Brain microvascular endothelial cell (primary cell): Measurements from ENCODE around the gene SLC35B2.

Experiments
- DNase-seq: peaks from one replicate; pipeline ENCODE4 v3.0.0-alpha.2; 2020
- H3K27ac ChIP-seq: fragments of 250-450 bp; sonication (Bioruptor Pico); 2 replicates; pipeline ENCODE4 v1.5.1; 2020; ENCODE audit warnings: mild to moderate bottlenecking, moderate library complexity
- H3K27me3 ChIP-seq: fragments of 250-450 bp; sonication (Bioruptor Pico); replicated peaks from 2 replicates; pipeline ENCODE4 v1.5.1; 2020; ENCODE audit warnings: mild to moderate bottlenecking
- H3K36me3 ChIP-seq: fragments of 250-450 bp; sonication (Bioruptor Pico); replicated peaks from 2 replicates; pipeline ENCODE4 v1.5.1; 2020; ENCODE audit warnings: mild to moderate bottlenecking
- H3K4me3 ChIP-seq: 2 replicates; pipeline ENCODE4 v1.5.1; 2011; ENCODE audit warnings: low read depth, mild to moderate bottlenecking, control low read depth, low read length, moderate library complexity
- in situ Hi-C: cut with HindIII; loops from 2 replicates; pipeline ENCODE4 v1.10.0; 2017; ENCODE audit warnings: low sequenced_read_pairs, low pct_ligation_motif_present
- TF ChIP-seq, protein P1 (sequence below): IDR thresholded peaks from 2 replicates; pipeline ENCODE4 v1.5.1; 2011; ENCODE audit warnings: low read depth, mild to moderate bottlenecking, moderate library complexity, low read length, control low read depth, inconsistent platforms; ENCODE audit errors: missing control alignments

Gene SLC35B2

DNA sequence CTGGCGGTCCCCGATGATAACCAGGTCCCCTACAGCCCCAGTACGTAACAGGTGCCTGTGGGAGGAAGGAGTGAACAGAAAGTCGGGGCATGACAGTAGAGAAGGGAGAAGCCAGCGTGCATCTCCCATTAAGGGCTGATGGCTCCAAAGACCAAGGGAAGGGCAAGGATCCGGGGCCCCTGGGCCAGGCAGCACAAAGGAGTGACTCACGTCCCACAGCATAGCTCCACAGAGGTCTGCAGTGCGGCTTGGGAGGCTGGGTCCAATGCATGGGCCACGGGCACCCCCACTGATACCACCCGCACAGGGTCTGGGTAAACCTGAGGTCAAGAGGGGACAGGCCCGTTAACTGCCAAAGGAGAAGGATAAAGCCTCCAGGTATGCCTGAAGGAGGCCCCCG, 45.5 kb upstream of the SLC35B2 start:
- no peak for DNase-seq

DNA sequence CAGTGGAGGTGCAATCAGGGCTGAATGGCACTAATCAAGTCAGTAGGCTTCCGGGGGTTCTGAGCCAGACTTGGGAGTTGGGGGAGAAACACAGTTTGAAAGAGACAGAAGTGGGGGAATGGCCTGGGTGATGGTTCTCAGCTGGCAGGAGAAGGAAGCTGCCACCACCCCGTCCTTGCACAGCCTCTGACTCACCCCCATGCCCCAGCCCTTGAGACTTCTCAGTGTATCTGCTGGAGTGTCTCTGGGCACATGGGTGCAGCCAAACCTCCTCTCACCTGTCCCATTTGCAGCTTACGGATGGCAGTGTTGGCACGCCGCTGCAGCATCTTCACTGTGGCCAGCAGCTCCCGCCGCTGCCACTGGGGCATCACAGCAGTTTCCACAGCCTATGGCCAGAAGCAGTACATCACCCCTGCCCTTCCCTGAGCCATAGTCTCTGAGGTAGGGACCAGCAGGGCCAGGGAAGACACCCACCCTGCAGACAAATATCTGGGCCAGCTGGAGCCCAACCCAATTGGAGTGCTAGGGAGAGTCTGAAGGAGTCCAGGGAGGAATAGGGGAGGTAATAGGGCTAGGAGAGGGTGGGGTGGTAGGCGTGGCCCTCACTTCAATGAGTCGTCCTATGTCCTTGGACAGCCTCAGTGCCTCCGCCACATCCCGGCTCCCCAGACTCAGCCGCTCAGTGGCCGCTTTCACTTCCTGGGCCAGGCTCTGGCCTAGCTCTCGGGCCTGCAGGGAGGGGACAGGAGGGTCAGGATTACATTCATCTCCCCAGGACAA, 44.6 kb upstream of the SLC35B2 start:
- peaks cover 51% of the 10 kb centered on the region for H3K36me3 ChIP-seq
- TF ChIP-seq, protein P1, sequence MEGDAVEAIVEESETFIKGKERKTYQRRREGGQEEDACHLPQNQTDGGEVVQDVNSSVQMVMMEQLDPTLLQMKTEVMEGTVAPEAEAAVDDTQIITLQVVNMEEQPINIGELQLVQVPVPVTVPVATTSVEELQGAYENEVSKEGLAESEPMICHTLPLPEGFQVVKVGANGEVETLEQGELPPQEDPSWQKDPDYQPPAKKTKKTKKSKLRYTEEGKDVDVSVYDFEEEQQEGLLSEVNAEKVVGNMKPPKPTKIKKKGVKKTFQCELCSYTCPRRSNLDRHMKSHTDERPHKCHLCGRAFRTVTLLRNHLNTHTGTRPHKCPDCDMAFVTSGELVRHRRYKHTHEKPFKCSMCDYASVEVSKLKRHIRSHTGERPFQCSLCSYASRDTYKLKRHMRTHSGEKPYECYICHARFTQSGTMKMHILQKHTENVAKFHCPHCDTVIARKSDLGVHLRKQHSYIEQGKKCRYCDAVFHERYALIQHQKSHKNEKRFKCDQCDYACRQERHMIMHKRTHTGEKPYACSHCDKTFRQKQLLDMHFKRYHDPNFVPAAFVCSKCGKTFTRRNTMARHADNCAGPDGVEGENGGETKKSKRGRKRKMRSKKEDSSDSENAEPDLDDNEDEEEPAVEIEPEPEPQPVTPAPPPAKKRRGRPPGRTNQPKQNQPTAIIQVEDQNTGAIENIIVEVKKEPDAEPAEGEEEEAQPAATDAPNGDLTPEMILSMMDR: no peak
- DNase-seq: no peak
- no peak overlapping the region for H3K27ac ChIP-seq
- H3K27me3 ChIP-seq: peaks cover 11% of the 10 kb centered on the region
- in situ Hi-C loops: no loop called here
- no peak overlapping the region for H3K4me3 ChIP-seq

More for the DNA sequence above, 45.5 kb upstream of the SLC35B2 start:
- in situ Hi-C loops: no loop called here
- Histone ChIP-seq H3K27me3 (peaks cover 3% of the 10 kb centered on the region), H3K4me3 (no peak overlapping the region), H3K36me3 (peaks cover 54% of the 10 kb centered on the region), H3K27ac (no peak overlapping the region)
- TF ChIP-seq, protein P1: no peak

DNA sequence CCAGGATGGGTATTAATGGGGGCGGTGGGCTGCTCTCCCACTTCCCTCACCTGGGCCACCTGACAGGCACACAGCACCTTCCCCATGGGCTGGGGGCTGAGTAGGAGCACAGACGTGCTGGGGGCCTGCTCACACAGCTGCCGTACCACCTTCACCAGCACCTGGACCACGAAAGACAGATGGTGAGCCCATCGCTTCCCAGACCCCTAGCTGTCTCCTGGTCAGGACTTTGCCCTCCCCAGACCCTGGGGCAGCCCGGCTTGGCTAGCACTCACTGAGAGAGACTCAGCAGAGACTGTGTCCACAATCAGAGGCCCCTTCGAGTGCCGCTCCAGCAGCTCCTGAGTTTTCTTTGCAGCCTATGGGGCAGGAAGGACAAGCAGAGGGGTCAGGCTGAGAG, 43.8 kb upstream of the SLC35B2 start:
- TF ChIP-seq, protein P1: no peak
- in situ Hi-C loops: no loop called here
- no peak for DNase-seq
- H3K4me3 ChIP-seq: no peak overlapping the region
- peaks cover 18% of the 10 kb centered on the region for H3K27me3 ChIP-seq
- H3K36me3 ChIP-seq: peaks cover 46% of the 10 kb centered on the region
- H3K27ac ChIP-seq: no peak overlapping the region

DNA sequence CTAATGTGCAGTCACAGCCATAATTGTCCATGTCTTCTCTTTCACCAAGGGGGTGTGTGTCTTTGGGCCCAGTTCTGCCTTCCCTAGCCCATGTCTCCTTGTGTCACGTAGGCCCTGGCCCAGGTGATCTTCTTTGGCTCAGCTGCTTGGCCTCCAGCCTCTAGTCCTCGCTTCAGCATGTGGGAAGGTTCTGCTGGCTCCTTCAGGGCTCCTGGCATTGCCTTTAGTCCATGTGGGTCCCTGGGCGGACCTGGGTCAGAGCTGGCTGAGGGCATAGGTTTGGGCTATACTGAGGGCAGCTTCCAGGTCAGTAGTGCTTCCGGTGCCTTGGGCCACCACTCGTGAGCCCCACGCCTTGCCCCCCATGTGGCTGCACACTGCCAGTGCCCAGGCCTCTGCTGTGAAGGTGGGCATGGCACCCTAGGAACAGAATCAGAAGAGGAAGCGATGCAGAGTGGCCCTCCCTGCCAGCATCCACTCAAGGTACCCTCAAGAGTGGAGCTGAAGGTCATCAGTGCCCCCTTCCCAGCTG, 43.0 kb upstream of the SLC35B2 start:
- DNase-seq: no peak
- Histone ChIP-seq H3K4me3 (no peak overlapping the region), H3K36me3 (peaks cover 39% of the 10 kb centered on the region), H3K27ac (no peak overlapping the region), H3K27me3 (peaks cover 23% of the 10 kb centered on the region)
- TF ChIP-seq, protein P1: no peak
- in situ Hi-C loops: no loop called here

DNA sequence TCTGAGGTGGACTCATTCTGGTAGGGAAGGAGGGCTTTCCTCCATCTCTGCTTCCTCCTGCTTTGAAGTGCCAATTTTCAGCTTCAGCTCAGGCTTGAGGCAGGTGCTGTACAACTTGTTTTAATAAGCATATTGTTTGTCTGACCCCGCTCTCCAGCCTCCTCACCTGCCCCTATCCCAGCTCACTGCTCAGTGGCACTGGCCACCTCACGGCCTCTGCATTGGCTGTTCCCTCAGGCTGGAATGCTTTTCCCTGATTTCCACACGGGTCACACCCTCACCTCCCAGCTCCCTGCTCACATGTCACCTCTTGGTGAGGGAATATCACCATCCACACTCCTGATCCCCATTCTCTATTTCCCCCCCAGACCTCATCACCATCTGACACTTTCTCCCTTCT, 41.5 kb upstream of the SLC35B2 start:
- TF ChIP-seq, protein P1: no peak

More for the DNA sequence above, 41.5 kb upstream of the SLC35B2 start:
- H3K27me3 ChIP-seq: peaks cover 23% of the 10 kb centered on the region
- in situ Hi-C loops: no loop called here
- H3K27ac ChIP-seq: no peak overlapping the region
- peaks cover 27% of the 10 kb centered on the region for H3K36me3 ChIP-seq
- no peak overlapping the region for H3K4me3 ChIP-seq
- no peak for DNase-seq
